HCT116 (cell line): Measurements from ENCODE around the gene ZNF653.

Source experiments
- EGR1 ChIP-seq: IDR thresholded peaks from 2 replicates; pipeline ENCODE4 v1.6.1; 2012; ENCODE audit warnings: low read depth
- EZH2 ChIP-seq: fragments of 200-600 bp; sonication (generic); IDR thresholded peaks from 2 replicates; pipeline ENCODE4 v1.6.1; 2017; ENCODE audit warnings: antibody characterized with exemption, mixed run types
- POLR2A ChIP-seq: IDR thresholded peaks from 2 replicates; pipeline ENCODE4 v1.7.0; 2011; ENCODE audit warnings: borderline replicate concordance; ENCODE audit not compliant: insufficient read depth, insufficient read length; ENCODE audit errors: extremely low read depth
- POLR2AphosphoS5 ChIP-seq: IDR thresholded peaks from 2 replicates; pipeline ENCODE4 v1.6.1; 2011; ENCODE audit warnings: mild to moderate bottlenecking, low read depth, low read length, moderate library complexity
- SRF ChIP-seq: IDR thresholded peaks from 2 replicates; pipeline ENCODE4 v1.6.1; 2012; ENCODE audit warnings: low read depth
- TCF7L2 ChIP-seq: IDR thresholded peaks from 2 replicates; pipeline ENCODE4 v1.7.0; 2011; ENCODE audit warnings: borderline replicate concordance, inconsistent platforms; ENCODE audit not compliant: insufficient read depth, insufficient read length; ENCODE audit errors: extremely low read depth
- YY1 ChIP-seq: IDR thresholded peaks from 2 replicates; pipeline ENCODE4 v1.6.1; 2011; ENCODE audit warnings: low read length, low read depth, moderate library complexity, mild to moderate bottlenecking; ENCODE audit not compliant: insufficient replicate concordance; ENCODE audit errors: extremely low read depth
- ZNF274 ChIP-seq: fragments of 200-500 bp; sonication (Bioruptor generic); IDR thresholded peaks from 2 replicates; pipeline ENCODE4 v1.6.1; 2014; ENCODE audit warnings: mild to moderate bottlenecking, low read depth, low read length, inconsistent platforms
- TF ChIP-seq, protein P1 (sequence below), 3 experiments: fragments of 200-600 bp in 1 of 3; sonication (generic) in 1 of 3; IDR thresholded peaks in 2 of 3; conservative IDR thresholded peaks in 1 of 3; 2 replicates each; pipeline ENCODE4 v1.5.1; 2012 to 2017; ENCODE audit warnings: low read depth in 2 of 3, low read length in 2 of 3, antibody characterized with exemption in 1 of 3, borderline replicate concordance in 1 of 3, control low read depth in 1 of 3, mild to moderate bottlenecking in 1 of 3, mixed read lengths in 1 of 3, mixed run types in 1 of 3, moderate library complexity in 1 of 3; ENCODE audit not compliant: insufficient read depth in 1 of 3
- TF ChIP-seq, protein P2 (sequence below): IDR thresholded peaks from 2 replicates; pipeline ENCODE4 v1.6.1; 2012
- TF ChIP-seq, protein P3 (sequence below): IDR thresholded peaks from 2 replicates; pipeline ENCODE4 v1.6.1; 2012

DNA sequence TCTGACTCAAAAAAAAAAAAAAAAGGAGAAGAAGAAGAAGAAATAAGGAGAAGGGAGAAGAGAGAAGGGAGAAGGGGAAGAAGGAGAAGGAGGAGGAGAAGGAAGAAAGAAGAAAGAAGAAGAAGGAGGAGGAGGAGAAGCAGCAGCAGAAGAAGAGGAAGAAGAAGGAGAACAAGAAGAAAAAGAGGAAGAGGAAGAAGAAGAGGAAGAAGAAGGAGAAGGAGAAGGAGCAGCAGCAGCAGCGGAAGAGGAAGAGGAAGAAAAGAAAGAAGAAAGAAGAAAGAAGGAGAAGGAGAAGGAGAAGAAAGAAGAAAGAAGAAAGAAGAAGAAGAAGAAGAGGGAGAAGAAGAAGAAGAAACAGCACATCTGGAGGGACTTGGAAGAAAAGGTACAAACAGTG lies 28.9 kb upstream of the ZNF653 start:
- TF ChIP-seq, protein P1, sequence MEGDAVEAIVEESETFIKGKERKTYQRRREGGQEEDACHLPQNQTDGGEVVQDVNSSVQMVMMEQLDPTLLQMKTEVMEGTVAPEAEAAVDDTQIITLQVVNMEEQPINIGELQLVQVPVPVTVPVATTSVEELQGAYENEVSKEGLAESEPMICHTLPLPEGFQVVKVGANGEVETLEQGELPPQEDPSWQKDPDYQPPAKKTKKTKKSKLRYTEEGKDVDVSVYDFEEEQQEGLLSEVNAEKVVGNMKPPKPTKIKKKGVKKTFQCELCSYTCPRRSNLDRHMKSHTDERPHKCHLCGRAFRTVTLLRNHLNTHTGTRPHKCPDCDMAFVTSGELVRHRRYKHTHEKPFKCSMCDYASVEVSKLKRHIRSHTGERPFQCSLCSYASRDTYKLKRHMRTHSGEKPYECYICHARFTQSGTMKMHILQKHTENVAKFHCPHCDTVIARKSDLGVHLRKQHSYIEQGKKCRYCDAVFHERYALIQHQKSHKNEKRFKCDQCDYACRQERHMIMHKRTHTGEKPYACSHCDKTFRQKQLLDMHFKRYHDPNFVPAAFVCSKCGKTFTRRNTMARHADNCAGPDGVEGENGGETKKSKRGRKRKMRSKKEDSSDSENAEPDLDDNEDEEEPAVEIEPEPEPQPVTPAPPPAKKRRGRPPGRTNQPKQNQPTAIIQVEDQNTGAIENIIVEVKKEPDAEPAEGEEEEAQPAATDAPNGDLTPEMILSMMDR (IDR thresholded peaks at IDR 0.05 in 2 of 3, conservative IDR thresholded peaks at IDR 0.05 in 1 of 3; ENCODE audit: borderline replicate concordance in 1 of 3, insufficient read depth in 1 of 3, low read depth in 2 of 3, low read length in 2 of 3) = no peak
- TF ChIP-seq EGR1 (no peak), TCF7L2 (no peak), YY1 (no peak), SRF (no peak), EZH2 (no peak), POLR2A (no peak), ZNF274 (no peak), POLR2AphosphoS5 (no peak)
- TF ChIP-seq, protein P2, sequence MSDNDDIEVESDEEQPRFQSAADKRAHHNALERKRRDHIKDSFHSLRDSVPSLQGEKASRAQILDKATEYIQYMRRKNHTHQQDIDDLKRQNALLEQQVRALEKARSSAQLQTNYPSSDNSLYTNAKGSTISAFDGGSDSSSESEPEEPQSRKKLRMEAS = no peak
- TF ChIP-seq, protein P3, sequence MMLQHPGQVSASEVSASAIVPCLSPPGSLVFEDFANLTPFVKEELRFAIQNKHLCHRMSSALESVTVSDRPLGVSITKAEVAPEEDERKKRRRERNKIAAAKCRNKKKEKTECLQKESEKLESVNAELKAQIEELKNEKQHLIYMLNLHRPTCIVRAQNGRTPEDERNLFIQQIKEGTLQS = no peak
